Stimulated activated naive CD4-positive, alpha-beta T cell treated with Interleukin-2 at 50 U/mL for 16 hours (primary cell): ENCODE measurements around the gene FNDC1.

Experiments
- DNase-seq: peaks from one replicate; lab custom pipeline; 2025; lab: John Stamatoyannopoulos, UW

The FNDC1 gene

GRCh38 chr6:159212525-159213280 is 43.5 kb downstream of the FNDC1 start:
- DNase-seq = no peak

GRCh38 chr6:159213405-159213804 is 44.2 kb downstream of the FNDC1 start:
- DNase-seq = no peak

- no peak for DNase-seq
Observed at GRCh38 chr6:159214281-159214680, 45.1 kb downstream of the FNDC1 start.

- DNase-seq = no peak
Observed at GRCh38 chr6:159217595-159218275, 48.5 kb downstream of the FNDC1 start.

GRCh38 chr6:159220093-159220492 is 50.9 kb downstream of the FNDC1 start:
- DNase-seq = no peak

- DNase-seq = no peak
Observed at GRCh38 chr6:159221486-159222170, 52.4 kb downstream of the FNDC1 start.

GRCh38 chr6:159224452-159224851 is 55.3 kb downstream of the FNDC1 start:
- no peak for DNase-seq

- no peak for DNase-seq
Observed at GRCh38 chr6:159229651-159230051, 60.5 kb downstream of the FNDC1 start.

- DNase-seq = no peak
Observed at GRCh38 chr6:159232106-159232645, 63.0 kb downstream of the FNDC1 start.

- no peak for DNase-seq
Observed at GRCh38 chr6:159232751-159233150, 63.6 kb downstream of the FNDC1 start.

GRCh38 chr6:159233365-159234101 is 64.3 kb downstream of the FNDC1 start:
- DNase-seq = no peak

- no peak for DNase-seq
Observed at GRCh38 chr6:159234102-159234553, 64.9 kb downstream of the FNDC1 start.

GRCh38 chr6:159238920-159239558 is 69.8 kb downstream of the FNDC1 start:
- DNase-seq = no peak

GRCh38 chr6:159249128-159249527 is 79.9 kb downstream of the FNDC1 start:
- no peak for DNase-seq

- DNase-seq = no peak
Observed at GRCh38 chr6:159249752-159250151, 80.6 kb downstream of the FNDC1 start.

GRCh38 chr6:159250633-159251032 is 81.4 kb downstream of the FNDC1 start:
- DNase-seq = no peak

GRCh38 chr6:159252955-159253508 is 83.8 kb downstream of the FNDC1 start:
- no peak for DNase-seq

GRCh38 chr6:159254186-159254585 is 85.0 kb downstream of the FNDC1 start:
- DNase-seq = no peak

- no peak for DNase-seq
Observed at GRCh38 chr6:159255434-159255951, 86.3 kb downstream of the FNDC1 start.

GRCh38 chr6:159256128-159256527 is 86.9 kb downstream of the FNDC1 start:
- DNase-seq = no peak

GRCh38 chr6:159257846-159258245 is 88.6 kb downstream of the FNDC1 start:
- no peak for DNase-seq
